Mucosa of descending colon (tissue), 3 donors: ENCODE measurements around the gene RAD54L. TPM values are rescaled to one million over a fixed set of nuclear protein-coding genes. Genes with fewer than 3 reads are reported as not detected.

Source experiments
- ATAC-seq: fragments of 200-7000 bp; cut with Tn5 transposase; one replicate; pipeline ENCODE4 v1.9.1; 2020; ENCODE audit warnings: mild to moderate bottlenecking, moderate library complexity
- DNase-seq, 3 donors: peaks; one replicate each; pipeline ENCODE4 v3.0.0-alpha.2; 2020
- H3K36me3 ChIP-seq: fragments of 200-600 bp; one replicate; pipeline ENCODE4 v1.8.0; 2021; ENCODE audit warnings: low read depth, mild to moderate bottlenecking
- H3K4me1 ChIP-seq: fragments of 200-600 bp; one replicate; pipeline ENCODE4 v1.8.0; 2021; ENCODE audit warnings: low read depth, mild to moderate bottlenecking
- H3K4me3 ChIP-seq: fragments of 200-600 bp; one replicate; pipeline ENCODE4 v1.8.0; 2021; ENCODE audit warnings: mild to moderate bottlenecking
- H3K9me3 ChIP-seq: fragments of 200-600 bp; one replicate; pipeline ENCODE4 v1.8.0; 2021; ENCODE audit warnings: mild to moderate bottlenecking
- CTCF ChIP-seq: fragments of 200-600 bp; IDR thresholded peaks from one replicate; pipeline ENCODE4 v1.8.0; 2022; ENCODE audit warnings: antibody characterized with exemption, mild to moderate bottlenecking
- intact Hi-C, 2 donors: fragments of 100-400 bp; cut with DNase I in 1 of 2; cut with micrococcal nuclease in 1 of 2; formaldehyde crosslinking; loops; one replicate each; pipeline versions ENCODE4 v1.11.0 to v1.11.1; 2022; cut with DNase I, micrococcal nuclease
- total RNA-seq, 3 donors: library from RNA; stranded (reverse); fragmentation: NEBNext Ultra II Directional in 2 of 3; extraction: Animal tissue kit (Norgen Biotek cat#: 25700) in 2 of 3; gene quantifications; one replicate each; pipeline versions ENCODE4 v1.2.1 to v1.2.4, GENCODE V29; 2021 to 2023
- donor health status: DM: no; HTN: no; CAD: no; lungs with moderate emphysema.
- donor health status: DM: no; HTN: no; CAD: no.
- donor health status: DM: no; HTN: yes; CAD: no.

RAD54L gene
- total RNA-seq, 3 donors from 2014 or later = 3.0 to 8.0 (median 3.6) TPM

DNA sequence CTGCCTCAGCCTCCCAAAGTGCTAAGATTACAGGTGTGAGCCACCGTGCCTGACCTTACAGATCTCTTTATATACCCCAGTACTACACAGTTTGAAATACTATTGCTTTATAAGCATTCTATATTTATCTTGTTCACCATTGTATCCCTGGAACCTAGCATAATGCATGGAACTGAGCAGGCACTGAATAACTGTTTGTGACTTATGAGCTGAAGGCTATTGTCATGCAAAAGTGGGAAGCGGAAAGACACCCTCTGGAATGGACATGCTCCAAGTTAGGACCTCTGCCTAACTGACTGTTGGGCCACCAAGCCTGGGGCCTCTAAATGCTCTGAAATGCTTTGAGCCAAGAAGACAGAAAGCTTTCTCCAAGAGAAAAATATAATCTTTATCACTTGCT lies 47.7 kb downstream of the RAD54L start:
- no peak overlapping the region for H3K4me3 ChIP-seq
- H3K9me3 ChIP-seq = no peaks in the 10 kb centered on the region
- no peak for ATAC-seq
- peaks cover 2% of the 10 kb centered on the region for H3K4me1 ChIP-seq
- intact Hi-C loops = no loop called here
- TF ChIP-seq CTCF = no peak
- DNase-seq = no peak
- no peaks in the 10 kb centered on the region for H3K36me3 ChIP-seq

DNA sequence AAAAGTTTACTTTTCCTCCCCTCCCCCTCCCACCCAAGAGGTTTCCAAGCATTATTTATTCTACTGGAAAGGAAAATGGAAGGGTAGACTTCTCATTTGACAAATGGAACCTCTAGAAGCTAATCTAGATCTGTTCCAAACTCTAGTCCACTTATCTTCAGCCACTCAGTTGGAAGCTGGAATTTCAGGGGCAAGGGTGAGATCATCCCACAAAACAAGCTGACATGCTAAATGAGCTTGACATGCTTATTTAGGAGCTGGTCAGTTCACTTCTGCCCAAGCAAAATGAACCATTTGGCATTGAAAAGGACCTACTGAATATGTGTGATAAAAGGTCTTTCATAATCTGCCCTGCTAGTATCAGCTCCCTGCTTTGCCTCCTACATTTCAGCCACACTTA lies 50.8 kb downstream of the RAD54L start:
- no peak for ATAC-seq
- intact Hi-C loops = no loop called here

GRCh38 chr1:46300673-46301405 lies 53.3 kb downstream of the RAD54L start:
- ATAC-seq (no peak), DNase-seq (peak in 1 of 3 donors; percentile 17)
- H3K36me3 ChIP-seq = no peaks in the 10 kb centered on the region

More for the DNA sequence above, 50.8 kb downstream of the RAD54L start:
- H3K4me1 ChIP-seq = peaks cover 17% of the 10 kb centered on the region
- no peak overlapping the region for H3K4me3 ChIP-seq
- DNase-seq = no peak
- H3K9me3 ChIP-seq = no peaks in the 10 kb centered on the region
- no peak for TF ChIP-seq CTCF
- H3K36me3 ChIP-seq = no peaks in the 10 kb centered on the region

GRCh38 chr1:46301406-46301807 lies 53.8 kb downstream of the RAD54L start:
- H3K4me3 ChIP-seq = peak overlapping the region; percentile 82
- intact Hi-C loops = no loop called here
- TF ChIP-seq CTCF = no peak
- no peaks in the 10 kb centered on the region for H3K9me3 ChIP-seq
- H3K4me1 ChIP-seq = peaks cover 40% of the 10 kb centered on the region
- DNase-seq (no peak), ATAC-seq (no peak)
- no peaks in the 10 kb centered on the region for H3K36me3 ChIP-seq

More at GRCh38 chr1:46300673-46301405, 53.3 kb downstream of the RAD54L start:
- Histone ChIP-seq H3K4me3 (no peak overlapping the region), H3K9me3 (no peaks in the 10 kb centered on the region), H3K4me1 (peaks cover 34% of the 10 kb centered on the region)
- TF ChIP-seq CTCF = no peak
- intact Hi-C loops = no loop called here

DNA sequence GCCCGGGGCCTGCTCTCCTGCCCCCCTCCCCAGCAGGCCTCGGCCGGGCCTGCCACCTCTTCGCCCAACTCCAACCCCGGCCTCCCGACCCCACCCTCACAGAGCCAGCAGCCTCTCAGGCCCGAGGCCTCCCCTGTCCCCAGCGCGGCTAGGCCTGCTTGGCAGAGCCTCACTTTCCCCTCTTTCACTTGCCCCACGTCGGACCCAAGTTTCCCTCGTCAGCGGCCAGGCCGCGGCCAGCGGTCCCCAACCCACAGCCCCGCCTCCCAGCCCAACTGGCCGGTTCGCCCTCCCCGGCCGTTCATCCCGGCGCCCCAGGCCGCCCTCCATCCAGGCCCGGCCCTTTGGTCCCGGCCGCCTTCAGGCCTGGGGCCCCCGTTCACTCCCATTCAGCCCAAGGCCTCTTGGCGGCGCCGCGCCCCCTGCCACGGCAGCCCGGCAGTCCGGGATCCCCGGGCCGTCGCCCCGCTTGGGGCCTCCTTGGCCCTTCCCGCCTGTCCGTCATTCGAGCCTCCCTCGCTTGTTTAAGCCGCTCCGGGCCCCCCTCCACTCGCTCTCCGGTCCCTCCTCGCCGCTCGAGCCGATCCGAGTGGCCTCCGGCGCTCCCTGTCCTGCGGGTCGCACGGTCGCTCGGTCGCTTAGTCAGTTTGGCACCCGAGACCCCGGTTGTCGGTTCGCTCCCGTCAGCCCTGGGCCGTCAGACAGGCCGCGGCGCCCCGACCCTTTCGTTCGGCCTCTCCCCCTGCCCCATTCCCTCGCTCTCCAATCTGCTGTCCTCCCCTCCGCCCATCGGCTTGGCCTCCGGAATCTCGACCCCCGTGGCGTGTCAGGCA lies 54.5 kb downstream of the RAD54L start:
- Histone ChIP-seq H3K36me3 (no peaks in the 10 kb centered on the region), H3K4me1 (peaks cover 45% of the 10 kb centered on the region), H3K4me3 (peak overlapping the region; percentile 82), H3K9me3 (no peaks in the 10 kb centered on the region)
- intact Hi-C loops = no loop called here
- DNase-seq (peak; percentile 58 to 76 (median 72)), ATAC-seq (peak; percentile 54)
- no peak for TF ChIP-seq CTCF
